LNCaP clone FGC (cell line): ENCODE results near the gene ANP32B.

Experiments used
- DNase-seq: peaks from one replicate; pipeline ENCODE4 v3.0.0-alpha.2; 2011; ENCODE audit warnings: low read depth
- H3K4me3 ChIP-seq: 2 replicates; pipeline ENCODE4 v1.5.1; 2011; ENCODE audit warnings: mild to moderate bottlenecking, low read depth, low read length, control low read depth
- CTCF ChIP-seq: IDR thresholded peaks from 2 replicates; pipeline ENCODE4 v1.5.1; 2012; ENCODE audit warnings: mild to moderate bottlenecking; ENCODE audit not compliant: control insufficient read depth, insufficient read depth; ENCODE audit errors: extremely low read depth

ANP32B gene

GRCh38 chr9:98054376-98054951 lies 71.3 kb downstream of the ANP32B start:
- DNase-seq, result no peak
- TF ChIP-seq CTCF, result no peak
- H3K4me3 ChIP-seq, result no peak overlapping the region

- peak; percentile 14; the same call in 1 of the 2 replicates for TF ChIP-seq CTCF
- H3K4me3 ChIP-seq, result peak within 1 kb of the TSS; percentile 57
- DNase-seq, result peak; percentile 88
These were observed 73.4 kb downstream of the ANP32B start, which contains the start of gene NANS for GRCh38 chr9:98056269-98057137. Gene NANS, plus strand, starts transcription at chr9:98056732. Its CDS starts 77 bp downstream, at chr9:98056809.

- TF ChIP-seq CTCF, result no peak
- DNase-seq, result no peak
- peak overlapping the region; percentile 57 for H3K4me3 ChIP-seq
These were observed 74.1 kb downstream of the ANP32B start for GRCh38 chr9:98057138-98057799.

GRCh38 chr9:98062161-98062560 lies 79.0 kb downstream of the ANP32B start:
- DNase-seq, result no peak
- no peak overlapping the region for H3K4me3 ChIP-seq
- TF ChIP-seq CTCF, result no peak

GRCh38 chr9:98064623-98065392 lies 81.7 kb downstream of the ANP32B start:
- TF ChIP-seq CTCF, result no peak
- no peak for DNase-seq
- H3K4me3 ChIP-seq, result no peak overlapping the region
